H1 (cell line): ENCODE measurements around the gene FNIP2.

ENCODE experiments used
- CHD7 ChIP-seq: fragments of 300-600 bp; sonication (generic); IDR thresholded peaks from 2 replicates; pipeline ENCODE4 v1.7.1; 2012; ENCODE audit warnings: low read length, moderate library complexity, mild to moderate bottlenecking, inconsistent platforms; ENCODE audit not compliant: insufficient replicate concordance
- EZH2 ChIP-seq: fragments of 200-600 bp; sonication (generic); IDR thresholded peaks from 2 replicates; pipeline ENCODE4 v1.7.1; 2012; ENCODE audit warnings: low read depth, mild to moderate bottlenecking, moderate library complexity, low read length, inconsistent platforms; ENCODE audit not compliant: severe bottlenecking
- KDM1A ChIP-seq: fragments of 200-600, 300-600 bp; sonication (generic); IDR thresholded peaks from 2 replicates; pipeline ENCODE4 v1.7.1; 2016; ENCODE audit warnings: mild to moderate bottlenecking, low read length, borderline replicate concordance
- NRF1 ChIP-seq: IDR thresholded peaks from 2 replicates; pipeline ENCODE4 v1.6.1; 2011; ENCODE audit warnings: mild to moderate bottlenecking, low read depth, low read length, improper control_type of control experiment
- POLR2A ChIP-seq, 2 experiments: IDR thresholded peaks; 1 replicate in 1 of 2; 2 replicates in 1 of 2; pipeline ENCODE4 v1.6.1; 2011; ENCODE audit warnings: low read depth in 2 of 2, low read length in 2 of 2, mild to moderate bottlenecking in 2 of 2; ENCODE audit errors: control extremely low read depth in 1 of 2
- TF ChIP-seq, protein P1 (sequence below), 3 experiments: IDR thresholded peaks; 1 replicate in 2 of 3; 2 replicates in 1 of 3; pipeline versions ENCODE4 v1.5.1 to v1.6.1; 2011; ENCODE audit warnings: low read length in 3 of 3, mild to moderate bottlenecking in 3 of 3, inconsistent platforms in 2 of 3, low read depth in 1 of 3, moderate library complexity in 1 of 3; ENCODE audit not compliant: insufficient read depth in 1 of 3; ENCODE audit errors: control extremely low read depth in 1 of 3
- TF ChIP-seq, protein P2 (sequence below): IDR thresholded peaks from 2 replicates; pipeline ENCODE4 v1.6.1; 2012; ENCODE audit warnings: low read length, inconsistent platforms

DNA sequence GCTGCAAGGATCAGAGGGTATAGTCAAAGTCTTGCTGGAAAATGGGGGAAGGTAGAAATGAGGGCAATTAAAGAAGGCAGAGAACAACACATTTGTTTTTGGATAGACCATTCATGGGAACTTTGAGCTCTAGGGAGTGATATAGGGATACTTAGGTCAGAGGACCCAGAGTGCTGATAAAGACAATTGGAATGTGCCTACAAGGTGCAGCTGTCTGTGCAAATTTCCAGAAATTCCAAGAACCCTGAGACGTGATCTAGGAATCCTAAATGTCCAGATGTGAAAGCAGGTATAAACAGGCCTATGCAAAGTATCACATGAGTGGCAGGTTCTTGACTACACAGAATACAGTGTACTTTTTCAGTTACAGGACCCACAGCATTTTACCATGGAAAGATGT is 24.2 kb downstream of the FNIP2 start:
- TF ChIP-seq EZH2 (no peak), KDM1A (no peak), CHD7 (no peak), POLR2A (IDR thresholded peaks at IDR 0.05; ENCODE audit: control extremely low read depth in 1 of 2, low read depth in 2 of 2, low read length in 2 of 2) (no peak), NRF1 (no peak)
- TF ChIP-seq, protein P1, sequence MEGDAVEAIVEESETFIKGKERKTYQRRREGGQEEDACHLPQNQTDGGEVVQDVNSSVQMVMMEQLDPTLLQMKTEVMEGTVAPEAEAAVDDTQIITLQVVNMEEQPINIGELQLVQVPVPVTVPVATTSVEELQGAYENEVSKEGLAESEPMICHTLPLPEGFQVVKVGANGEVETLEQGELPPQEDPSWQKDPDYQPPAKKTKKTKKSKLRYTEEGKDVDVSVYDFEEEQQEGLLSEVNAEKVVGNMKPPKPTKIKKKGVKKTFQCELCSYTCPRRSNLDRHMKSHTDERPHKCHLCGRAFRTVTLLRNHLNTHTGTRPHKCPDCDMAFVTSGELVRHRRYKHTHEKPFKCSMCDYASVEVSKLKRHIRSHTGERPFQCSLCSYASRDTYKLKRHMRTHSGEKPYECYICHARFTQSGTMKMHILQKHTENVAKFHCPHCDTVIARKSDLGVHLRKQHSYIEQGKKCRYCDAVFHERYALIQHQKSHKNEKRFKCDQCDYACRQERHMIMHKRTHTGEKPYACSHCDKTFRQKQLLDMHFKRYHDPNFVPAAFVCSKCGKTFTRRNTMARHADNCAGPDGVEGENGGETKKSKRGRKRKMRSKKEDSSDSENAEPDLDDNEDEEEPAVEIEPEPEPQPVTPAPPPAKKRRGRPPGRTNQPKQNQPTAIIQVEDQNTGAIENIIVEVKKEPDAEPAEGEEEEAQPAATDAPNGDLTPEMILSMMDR (IDR thresholded peaks at IDR 0.05; ENCODE audit: control extremely low read depth in 1 of 3, insufficient read depth in 1 of 3, low read depth in 1 of 3, low read length in 3 of 3), result no peak
- TF ChIP-seq, protein P2, sequence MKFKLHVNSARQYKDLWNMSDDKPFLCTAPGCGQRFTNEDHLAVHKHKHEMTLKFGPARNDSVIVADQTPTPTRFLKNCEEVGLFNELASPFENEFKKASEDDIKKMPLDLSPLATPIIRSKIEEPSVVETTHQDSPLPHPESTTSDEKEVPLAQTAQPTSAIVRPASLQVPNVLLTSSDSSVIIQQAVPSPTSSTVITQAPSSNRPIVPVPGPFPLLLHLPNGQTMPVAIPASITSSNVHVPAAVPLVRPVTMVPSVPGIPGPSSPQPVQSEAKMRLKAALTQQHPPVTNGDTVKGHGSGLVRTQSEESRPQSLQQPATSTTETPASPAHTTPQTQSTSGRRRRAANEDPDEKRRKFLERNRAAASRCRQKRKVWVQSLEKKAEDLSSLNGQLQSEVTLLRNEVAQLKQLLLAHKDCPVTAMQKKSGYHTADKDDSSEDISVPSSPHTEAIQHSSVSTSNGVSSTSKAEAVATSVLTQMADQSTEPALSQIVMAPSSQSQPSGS, result no peak
